ENCODE results near the gene SIGLEC6. TPM values are rescaled to one million over a fixed set of nuclear protein-coding genes. Genes with fewer than 3 reads are reported as not detected.
A peak's percentile ranks its signal among the peaks of the same experiment; 100 is the strongest.

Gene SIGLEC6
- total RNA-seq, 1 experiment from 2014 or later, result 0.37 TPM

DNA sequence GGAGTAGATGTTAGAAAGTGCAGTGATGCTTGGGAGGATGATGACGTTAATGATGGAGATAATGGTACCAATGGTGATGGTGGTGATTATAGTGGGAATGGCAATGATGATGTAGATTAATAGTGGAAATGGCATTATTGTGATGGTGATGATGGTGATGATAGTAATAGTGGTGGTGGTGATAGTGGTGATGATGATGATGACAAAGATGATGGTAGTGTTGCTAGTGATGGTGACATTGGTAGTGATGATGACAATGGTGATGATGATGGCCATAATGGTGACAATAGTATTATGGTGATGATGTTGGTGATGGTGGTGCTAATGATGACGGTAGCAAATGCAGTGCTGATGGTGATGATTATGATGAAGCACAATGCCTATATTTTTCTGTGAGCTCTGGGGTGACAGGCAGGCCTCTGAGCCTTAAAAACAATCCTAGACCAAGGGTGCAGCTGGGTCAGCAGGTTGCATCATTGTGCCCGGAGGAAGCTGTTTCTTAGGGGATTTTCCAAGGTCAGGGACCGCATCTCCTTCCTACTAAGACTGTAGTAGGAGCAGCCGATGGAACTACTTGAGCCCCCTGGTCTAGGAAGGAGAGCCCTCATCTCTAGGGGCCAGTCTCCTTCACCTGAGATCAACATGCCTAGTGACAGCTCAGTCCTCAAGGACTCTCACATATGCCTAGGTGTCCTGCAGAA, 45.4 kb downstream of the SIGLEC6 start (continued):
- TF ChIP-seq, protein P1, sequence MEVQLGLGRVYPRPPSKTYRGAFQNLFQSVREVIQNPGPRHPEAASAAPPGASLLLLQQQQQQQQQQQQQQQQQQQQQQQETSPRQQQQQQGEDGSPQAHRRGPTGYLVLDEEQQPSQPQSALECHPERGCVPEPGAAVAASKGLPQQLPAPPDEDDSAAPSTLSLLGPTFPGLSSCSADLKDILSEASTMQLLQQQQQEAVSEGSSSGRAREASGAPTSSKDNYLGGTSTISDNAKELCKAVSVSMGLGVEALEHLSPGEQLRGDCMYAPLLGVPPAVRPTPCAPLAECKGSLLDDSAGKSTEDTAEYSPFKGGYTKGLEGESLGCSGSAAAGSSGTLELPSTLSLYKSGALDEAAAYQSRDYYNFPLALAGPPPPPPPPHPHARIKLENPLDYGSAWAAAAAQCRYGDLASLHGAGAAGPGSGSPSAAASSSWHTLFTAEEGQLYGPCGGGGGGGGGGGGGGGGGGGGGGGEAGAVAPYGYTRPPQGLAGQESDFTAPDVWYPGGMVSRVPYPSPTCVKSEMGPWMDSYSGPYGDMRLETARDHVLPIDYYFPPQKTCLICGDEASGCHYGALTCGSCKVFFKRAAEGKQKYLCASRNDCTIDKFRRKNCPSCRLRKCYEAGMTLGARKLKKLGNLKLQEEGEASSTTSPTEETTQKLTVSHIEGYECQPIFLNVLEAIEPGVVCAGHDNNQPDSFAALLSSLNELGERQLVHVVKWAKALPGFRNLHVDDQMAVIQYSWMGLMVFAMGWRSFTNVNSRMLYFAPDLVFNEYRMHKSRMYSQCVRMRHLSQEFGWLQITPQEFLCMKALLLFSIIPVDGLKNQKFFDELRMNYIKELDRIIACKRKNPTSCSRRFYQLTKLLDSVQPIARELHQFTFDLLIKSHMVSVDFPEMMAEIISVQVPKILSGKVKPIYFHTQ (CRISPR knock-in tag; IDR thresholded peaks at IDR 0.05), result no peak

DNA sequence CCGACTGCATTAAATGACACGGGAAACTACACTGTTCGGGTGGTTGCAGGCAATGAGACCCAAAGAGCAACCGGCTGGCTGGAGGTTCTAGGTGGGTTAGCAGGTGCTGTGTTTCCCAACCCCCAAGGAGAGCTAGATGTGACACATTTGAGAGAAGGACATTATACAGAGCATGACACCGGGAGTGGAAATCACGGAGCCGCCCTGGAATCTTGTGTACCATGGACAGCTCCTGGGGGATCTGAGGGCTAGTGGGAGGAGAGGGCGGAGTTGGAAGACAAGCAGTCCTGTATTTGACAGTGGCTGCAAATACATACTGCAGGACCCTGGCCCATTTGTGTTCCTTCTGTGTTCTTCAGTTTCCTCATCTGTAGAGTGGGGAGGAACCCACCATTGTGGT, 50.9 kb downstream of the SIGLEC6 start:
- TF ChIP-seq, protein P2, sequence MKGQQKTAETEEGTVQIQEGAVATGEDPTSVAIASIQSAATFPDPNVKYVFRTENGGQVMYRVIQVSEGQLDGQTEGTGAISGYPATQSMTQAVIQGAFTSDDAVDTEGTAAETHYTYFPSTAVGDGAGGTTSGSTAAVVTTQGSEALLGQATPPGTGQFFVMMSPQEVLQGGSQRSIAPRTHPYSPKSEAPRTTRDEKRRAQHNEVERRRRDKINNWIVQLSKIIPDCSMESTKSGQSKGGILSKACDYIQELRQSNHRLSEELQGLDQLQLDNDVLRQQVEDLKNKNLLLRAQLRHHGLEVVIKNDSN (CRISPR knock-in tag; IDR thresholded peaks at IDR 0.05), result peak; percentile 40; the same call in 1 of the 2 replicates
- TF ChIP-seq RORB (CRISPR knock-in tag; IDR thresholded peaks at IDR 0.05) (no peak), TEAD1 (CRISPR knock-in tag; IDR thresholded peaks at IDR 0.05) (0 out of 2 replicates have a peak, but pooled peaks have one; percentile 54), TCF7 (CRISPR knock-in tag; IDR thresholded peaks at IDR 0.05; ENCODE audit: low read depth) (no peak), SMAD4 (CRISPR knock-in tag; IDR thresholded peaks at IDR 0.05) (no peak), SMAD3 (CRISPR knock-in tag; IDR thresholded peaks at IDR 0.05; ENCODE audit: borderline replicate concordance) (peak; percentile 65; the same call in 1 of the 2 replicates), ZNF232 (CRISPR knock-in tag; IDR thresholded peaks at IDR 0.05) (peak; percentile 58; the same call in 1 of the 2 replicates), SOX15 (CRISPR knock-in tag; IDR thresholded peaks at IDR 0.05) (no peak), CREB1 (CRISPR knock-in tag; IDR thresholded peaks at IDR 0.05) (no peak)
- TF ChIP-seq, protein P3, sequence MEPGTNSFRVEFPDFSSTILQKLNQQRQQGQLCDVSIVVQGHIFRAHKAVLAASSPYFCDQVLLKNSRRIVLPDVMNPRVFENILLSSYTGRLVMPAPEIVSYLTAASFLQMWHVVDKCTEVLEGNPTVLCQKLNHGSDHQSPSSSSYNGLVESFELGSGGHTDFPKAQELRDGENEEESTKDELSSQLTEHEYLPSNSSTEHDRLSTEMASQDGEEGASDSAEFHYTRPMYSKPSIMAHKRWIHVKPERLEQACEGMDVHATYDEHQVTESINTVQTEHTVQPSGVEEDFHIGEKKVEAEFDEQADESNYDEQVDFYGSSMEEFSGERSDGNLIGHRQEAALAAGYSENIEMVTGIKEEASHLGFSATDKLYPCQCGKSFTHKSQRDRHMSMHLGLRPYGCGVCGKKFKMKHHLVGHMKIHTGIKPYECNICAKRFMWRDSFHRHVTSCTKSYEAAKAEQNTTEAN (CRISPR knock-in tag; IDR thresholded peaks at IDR 0.05), result no peak
- TF ChIP-seq, protein P4, sequence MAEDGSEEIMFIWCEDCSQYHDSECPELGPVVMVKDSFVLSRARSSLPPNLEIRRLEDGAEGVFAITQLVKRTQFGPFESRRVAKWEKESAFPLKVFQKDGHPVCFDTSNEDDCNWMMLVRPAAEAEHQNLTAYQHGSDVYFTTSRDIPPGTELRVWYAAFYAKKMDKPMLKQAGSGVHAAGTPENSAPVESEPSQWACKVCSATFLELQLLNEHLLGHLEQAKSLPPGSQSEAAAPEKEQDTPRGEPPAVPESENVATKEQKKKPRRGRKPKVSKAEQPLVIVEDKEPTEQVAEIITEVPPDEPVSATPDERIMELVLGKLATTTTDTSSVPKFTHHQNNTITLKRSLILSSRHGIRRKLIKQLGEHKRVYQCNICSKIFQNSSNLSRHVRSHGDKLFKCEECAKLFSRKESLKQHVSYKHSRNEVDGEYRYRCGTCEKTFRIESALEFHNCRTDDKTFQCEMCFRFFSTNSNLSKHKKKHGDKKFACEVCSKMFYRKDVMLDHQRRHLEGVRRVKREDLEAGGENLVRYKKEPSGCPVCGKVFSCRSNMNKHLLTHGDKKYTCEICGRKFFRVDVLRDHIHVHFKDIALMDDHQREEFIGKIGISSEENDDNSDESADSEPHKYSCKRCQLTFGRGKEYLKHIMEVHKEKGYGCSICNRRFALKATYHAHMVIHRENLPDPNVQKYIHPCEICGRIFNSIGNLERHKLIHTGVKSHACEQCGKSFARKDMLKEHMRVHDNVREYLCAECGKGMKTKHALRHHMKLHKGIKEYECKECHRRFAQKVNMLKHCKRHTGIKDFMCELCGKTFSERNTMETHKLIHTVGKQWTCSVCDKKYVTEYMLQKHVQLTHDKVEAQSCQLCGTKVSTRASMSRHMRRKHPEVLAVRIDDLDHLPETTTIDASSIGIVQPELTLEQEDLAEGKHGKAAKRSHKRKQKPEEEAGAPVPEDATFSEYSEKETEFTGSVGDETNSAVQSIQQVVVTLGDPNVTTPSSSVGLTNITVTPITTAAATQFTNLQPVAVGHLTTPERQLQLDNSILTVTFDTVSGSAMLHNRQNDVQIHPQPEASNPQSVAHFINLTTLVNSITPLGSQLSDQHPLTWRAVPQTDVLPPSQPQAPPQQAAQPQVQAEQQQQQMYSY (CRISPR knock-in tag; IDR thresholded peaks at IDR 0.05), result no peak
- TF ChIP-seq, protein P5, sequence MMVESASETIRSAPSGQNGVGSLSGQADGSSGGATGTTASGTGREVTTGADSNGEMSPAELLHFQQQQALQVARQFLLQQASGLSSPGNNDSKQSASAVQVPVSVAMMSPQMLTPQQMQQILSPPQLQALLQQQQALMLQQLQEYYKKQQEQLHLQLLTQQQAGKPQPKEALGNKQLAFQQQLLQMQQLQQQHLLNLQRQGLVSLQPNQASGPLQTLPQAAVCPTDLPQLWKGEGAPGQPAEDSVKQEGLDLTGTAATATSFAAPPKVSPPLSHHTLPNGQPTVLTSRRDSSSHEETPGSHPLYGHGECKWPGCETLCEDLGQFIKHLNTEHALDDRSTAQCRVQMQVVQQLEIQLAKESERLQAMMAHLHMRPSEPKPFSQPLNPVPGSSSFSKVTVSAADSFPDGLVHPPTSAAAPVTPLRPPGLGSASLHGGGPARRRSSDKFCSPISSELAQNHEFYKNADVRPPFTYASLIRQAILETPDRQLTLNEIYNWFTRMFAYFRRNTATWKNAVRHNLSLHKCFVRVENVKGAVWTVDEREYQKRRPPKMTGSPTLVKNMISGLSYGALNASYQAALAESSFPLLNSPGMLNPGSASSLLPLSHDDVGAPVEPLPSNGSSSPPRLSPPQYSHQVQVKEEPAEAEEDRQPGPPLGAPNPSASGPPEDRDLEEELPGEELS (CRISPR knock-in tag; IDR thresholded peaks at IDR 0.05), result no peak
- TF ChIP-seq, protein P6, sequence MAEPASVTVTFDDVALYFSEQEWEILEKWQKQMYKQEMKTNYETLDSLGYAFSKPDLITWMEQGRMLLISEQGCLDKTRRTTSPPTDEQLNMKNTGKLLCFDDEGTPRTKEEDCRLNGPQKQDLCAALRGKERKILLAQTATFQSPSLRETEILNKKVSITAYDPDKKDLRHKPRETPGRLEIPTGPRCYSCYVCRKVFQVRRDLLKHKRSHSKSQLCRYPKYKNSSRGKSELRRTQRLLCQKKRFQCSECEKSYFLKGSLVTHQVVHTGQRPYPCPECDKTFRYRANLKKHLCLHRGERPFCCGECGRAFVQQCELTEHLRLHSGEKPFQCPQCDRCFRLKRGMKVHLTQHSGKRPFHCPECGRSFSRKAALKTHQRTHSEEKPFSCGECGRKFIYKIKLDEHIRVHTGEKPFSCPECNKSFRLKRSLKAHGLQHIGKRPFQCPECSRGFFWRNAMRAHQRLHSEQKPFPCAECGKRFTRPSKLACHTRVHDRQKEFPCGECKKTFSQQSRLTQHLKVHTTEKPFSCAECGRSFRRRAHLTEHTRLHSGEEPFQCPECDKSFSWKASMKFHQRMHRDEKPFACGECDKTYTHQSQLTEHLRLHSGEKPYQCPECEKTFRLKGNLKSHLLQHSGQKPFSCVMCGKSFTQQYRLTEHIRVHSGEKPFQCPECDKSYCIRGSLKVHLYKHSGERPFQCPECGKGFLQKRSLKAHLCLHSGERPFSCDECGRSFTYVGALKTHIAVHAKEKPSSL (CRISPR knock-in tag; conservative IDR thresholded peaks at IDR 0.05), result no peak
- no peak overlapping the region for H3K4me3 Mint-ChIP-seq
- H3K4me1 Mint-ChIP-seq, result no peaks in the 10 kb centered on the region
- H3K9me3 Mint-ChIP-seq, result peaks cover 16% of the 10 kb centered on the region
- ChIA-PET POLR2A (interaction anchor here (0.6 kb wide), 1 partner anchor 1144 kb away, joined by 3 read pairs; no protein-coding TSS in a partner anchor), CTCF (interaction anchor here (0.6 to 3.4 kb wide), 6 partner anchors 16 to 180 kb away, joined by 3 to 18 read pairs (median 4); no protein-coding TSS in a partner anchor)
- DNase-seq (ENCODE audit: low spot score) (peak; percentile 68), ATAC-seq (peak; percentile 78)
- no peak overlapping the region for H3K27ac Mint-ChIP-seq
- no peaks in the 10 kb centered on the region for H3K36me3 Mint-ChIP-seq
- peaks cover 30% of the 10 kb centered on the region for H3K27me3 Mint-ChIP-seq (ENCODE audit: low read depth)

Data from WTC11 (cell line).